Endothelial cell of hepatic sinusoid (primary cell): ENCODE data around the gene PPP1R12B.
"Not testable (repeated sequence)": the region's sequence is repeated elsewhere in the genome, so short reads cannot be mapped to it uniquely, and the experiment has no call there.

Experiments used
- in situ Hi-C: cut with HindIII; loops from 2 replicates; pipeline ENCODE4 v1.10.0; 2017; ENCODE audit warnings: low sequenced_read_pairs

The PPP1R12B gene

GRCh38 chr1:202597090-202597761, 248.7 kb downstream of the PPP1R12B start:
- in situ Hi-C loops = no loop called here

DNA sequence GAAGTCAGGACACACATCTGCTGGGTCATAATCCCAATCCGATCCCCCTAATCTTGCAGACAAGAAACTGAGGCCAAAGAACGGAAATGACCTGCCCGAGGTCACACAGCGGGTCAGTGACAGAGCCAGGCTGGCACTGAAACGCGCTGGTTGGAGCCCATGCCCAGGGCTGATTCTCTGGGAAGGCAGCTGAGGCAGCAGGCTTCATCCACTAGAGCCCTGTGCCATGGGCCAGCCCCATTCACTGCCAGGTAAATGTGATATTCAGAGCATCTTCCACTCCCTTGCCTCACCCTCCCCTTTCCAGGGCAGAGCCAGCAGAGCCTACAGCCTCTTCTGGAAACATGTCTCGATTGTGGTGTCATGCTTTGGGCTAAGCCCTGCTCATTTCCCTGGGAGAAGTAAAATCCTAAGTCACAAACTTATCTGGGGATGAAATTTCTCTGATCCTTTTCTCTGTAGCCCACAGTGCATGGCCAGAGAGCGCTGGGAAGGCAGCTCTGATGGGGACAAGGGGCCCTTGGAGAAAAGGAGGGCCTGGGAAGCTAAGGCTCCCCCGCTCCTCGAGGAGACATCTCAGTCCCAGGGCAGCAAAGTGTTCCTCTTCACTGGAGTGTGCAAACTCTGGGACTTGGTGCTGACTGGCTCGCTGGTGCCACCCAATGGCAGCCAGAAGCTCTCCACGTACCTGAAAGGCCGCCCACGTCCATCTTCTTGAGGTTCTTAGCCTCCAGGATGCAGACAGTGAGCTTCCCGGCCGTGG, 251.4 kb downstream of the PPP1R12B start:
- in situ Hi-C loops = no loop called here

- in situ Hi-C loops = no loop called here
These were observed 252.0 kb downstream of the PPP1R12B start for GRCh38 chr1:202600432-202601041.

GRCh38 chr1:202603435-202603834, 254.9 kb downstream of the PPP1R12B start:
- in situ Hi-C loops = no loop called here

GRCh38 chr1:202605515-202605914, 257.0 kb downstream of the PPP1R12B start:
- in situ Hi-C loops = no loop called here

DNA sequence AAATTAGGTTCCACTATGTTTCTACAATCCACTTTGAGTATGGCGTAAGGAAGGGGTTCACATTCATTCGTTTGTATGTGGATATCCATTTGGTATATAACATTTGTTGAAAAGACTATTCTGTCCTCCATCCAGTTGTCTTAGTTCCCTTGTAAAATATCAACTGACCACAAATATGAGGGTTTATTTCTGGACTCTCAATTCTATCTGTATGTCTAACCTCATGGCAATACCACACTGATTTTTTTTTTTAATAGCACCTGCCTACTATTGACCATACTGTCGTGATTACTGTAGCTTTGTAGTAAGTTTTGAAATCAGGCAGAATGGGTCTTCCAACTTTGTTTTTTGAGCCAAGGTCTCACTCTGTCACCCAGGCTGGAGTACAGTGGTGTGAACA, 263.5 kb downstream of the PPP1R12B start:
- in situ Hi-C loops = not testable (repeated sequence)

DNA sequence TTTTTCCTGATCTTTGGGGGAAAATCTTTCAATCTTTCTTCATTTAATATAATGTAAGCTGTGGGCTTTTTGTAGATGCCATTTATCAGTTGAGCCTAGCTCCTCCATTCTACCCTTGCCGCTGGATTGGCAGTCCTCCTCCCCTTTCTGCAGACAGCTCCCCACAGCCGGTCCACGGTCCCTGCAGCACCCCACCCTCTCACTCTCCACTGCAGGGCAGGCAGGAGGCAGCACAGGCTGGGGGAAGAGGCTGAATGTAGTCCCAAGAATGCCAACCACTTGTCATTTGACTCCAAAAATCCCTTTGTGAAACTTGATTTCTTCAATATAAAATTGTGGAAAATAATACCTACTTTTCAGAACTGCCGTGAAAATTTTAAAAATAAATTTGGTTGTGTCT, 265.1 kb downstream of the PPP1R12B start:
- in situ Hi-C loops = no loop called here

- in situ Hi-C loops = not testable (repeated sequence)
These were observed 266.1 kb downstream of the PPP1R12B start for GRCh38 chr1:202614363-202615207.

DNA sequence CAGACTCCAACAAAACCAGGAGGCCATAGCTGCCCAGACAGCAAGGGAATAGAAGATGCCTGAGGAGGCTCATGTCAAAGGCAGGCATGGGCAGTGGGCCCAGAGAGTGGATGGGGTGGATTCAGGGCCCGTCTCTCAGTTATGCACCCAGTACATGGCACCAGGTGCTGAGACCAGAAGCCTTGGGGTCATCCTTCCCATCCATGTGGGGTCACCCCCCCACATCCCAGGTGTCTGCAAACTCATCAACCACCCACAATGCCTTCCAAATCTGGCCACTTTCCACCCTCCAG, 266.7 kb downstream of the PPP1R12B start:
- in situ Hi-C loops = not testable (repeated sequence)

DNA sequence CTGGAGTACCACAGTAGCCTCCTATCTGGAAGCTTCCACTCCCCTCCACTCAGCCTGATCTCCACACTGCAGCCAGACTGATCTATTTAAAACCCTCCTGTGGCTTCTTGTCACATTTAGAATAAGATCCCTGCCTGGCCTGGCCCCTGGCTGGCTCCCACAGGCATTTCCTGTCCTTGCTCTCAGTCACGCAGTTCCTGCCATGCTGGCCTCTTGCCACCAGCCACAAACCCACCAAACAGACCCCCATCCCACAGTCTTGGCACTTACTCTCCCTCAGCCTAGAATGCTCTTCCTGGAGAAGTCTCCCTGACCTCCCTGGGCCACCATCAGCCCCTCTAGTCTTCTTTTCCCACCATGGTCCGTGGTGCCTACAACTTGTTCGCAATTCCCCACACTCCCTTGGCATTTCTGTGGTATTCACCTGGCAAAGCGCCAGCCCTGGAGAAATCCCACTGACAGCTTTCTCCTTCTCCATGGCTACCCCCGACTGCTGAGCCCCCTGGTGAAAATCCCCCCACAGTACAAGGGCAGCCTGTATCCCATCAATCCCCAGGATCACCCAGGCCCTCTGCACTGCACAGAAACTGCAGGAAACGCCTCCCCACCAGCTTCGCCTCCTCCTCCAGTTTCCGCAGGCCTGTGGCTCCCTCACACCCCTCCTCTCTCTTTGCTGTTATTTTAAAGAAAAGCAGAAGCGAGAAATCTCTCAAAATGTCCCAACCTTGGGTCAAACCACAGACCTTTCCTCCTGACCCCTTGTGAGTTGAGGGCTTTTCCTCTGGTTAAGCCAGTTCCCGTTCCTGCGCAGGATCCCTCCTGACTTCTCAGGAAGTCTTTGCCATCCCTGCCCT, 267.2 kb downstream of the PPP1R12B start:
- in situ Hi-C loops = no loop called here

DNA sequence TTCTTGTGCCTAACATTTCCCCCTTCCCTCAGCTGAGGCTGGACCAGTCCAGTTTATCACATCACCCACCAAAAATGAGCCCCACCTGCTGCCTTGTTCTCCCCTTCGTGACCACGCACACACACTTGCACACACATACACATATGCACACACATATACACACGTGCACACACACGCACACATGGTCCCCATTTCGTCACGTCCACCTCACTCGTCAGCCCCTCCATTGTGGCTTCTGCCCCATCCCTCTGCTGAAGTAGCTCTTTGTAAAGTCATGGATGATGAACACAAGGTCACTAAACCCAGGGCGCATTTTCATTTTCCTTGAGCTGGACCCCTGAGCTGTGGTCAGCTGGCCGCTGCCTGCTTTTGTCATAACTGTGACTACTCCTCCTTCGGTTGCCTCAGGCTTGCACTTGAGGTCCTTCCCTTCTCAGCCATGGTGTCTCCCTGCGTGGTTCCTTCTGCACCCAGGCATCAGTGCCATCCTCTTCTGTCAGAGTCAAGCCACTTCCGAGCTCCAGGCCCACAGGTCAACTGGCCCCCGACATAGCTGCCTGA, 267.9 kb downstream of the PPP1R12B start:
- in situ Hi-C loops = no loop called here

DNA sequence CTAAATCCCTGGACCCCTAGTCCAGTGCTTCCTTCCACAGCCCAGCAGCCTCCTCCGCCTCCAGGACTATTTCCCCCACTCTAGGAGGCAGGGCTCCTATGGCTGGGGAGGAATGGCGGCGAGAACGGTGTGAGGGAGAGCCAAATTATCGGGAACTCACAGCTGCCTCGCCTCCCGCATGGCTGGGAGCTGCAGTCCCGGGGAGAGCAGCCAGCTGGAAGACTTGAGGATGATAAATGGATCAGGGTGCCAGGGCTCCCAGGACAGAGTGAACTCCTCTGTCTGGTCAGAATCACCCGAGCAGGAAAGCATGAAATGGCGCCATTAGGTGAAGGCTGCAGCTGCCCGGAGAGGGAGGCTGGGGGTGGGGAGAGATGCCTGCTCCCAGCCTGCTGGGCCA, 270.5 kb downstream of the PPP1R12B start:
- in situ Hi-C loops = not testable (repeated sequence)

GRCh38 chr1:202619505-202619904, 271.0 kb downstream of the PPP1R12B start:
- in situ Hi-C loops = no loop called here

GRCh38 chr1:202620036-202620435, 271.5 kb downstream of the PPP1R12B start:
- in situ Hi-C loops = not testable (repeated sequence)

- in situ Hi-C loops = no loop called here
These were observed 272.9 kb downstream of the PPP1R12B start for GRCh38 chr1:202621446-202621845.

DNA sequence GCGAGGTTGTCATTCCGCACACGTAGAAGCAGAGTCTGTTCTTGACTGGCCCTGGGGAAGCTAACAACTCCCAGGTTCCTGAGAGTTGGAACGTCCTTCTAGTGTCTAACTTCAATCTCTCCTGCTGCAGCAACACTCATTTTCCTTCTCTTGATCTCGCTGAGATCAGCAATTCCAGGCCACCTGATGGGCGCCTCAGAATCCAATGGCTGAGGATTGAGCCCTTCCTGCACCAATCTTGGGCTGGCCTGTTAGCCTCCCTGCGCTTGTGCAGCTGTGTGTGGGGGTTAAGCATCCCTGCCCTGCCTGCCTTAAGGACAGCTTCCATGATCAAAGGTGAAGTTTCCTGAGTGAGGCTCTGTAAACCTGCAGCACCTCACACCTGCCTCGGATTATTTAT, 273.9 kb downstream of the PPP1R12B start:
- in situ Hi-C loops = no loop called here

- in situ Hi-C loops = no loop called here
These were observed 274.6 kb downstream of the PPP1R12B start for GRCh38 chr1:202623075-202623474.

- in situ Hi-C loops = not testable (repeated sequence)
These were observed 275.0 kb downstream of the PPP1R12B start for GRCh38 chr1:202623476-202623875.

- in situ Hi-C loops = no loop called here
These were observed 275.7 kb downstream of the PPP1R12B start for GRCh38 chr1:202624088-202624780.

GRCh38 chr1:202624781-202625108, 276.2 kb downstream of the PPP1R12B start:
- in situ Hi-C loops = no loop called here
